ENCODE data around the gene STRN. TPM values are rescaled to one million over a fixed set of nuclear protein-coding genes. Genes with fewer than 3 reads are reported as not detected.

Gene STRN
- total RNA-seq, 4 donors from 2014 or later, result 24.8 to 38.4 (median 31.6) TPM

- Histone ChIP-seq H3K27me3 (no peaks in the 10 kb centered on the region), H3K36me3 (no peaks in the 10 kb centered on the region), H3K27ac (no peak overlapping the region), H3K4me1 (peaks cover 0 to 58% (median 11%) of the 10 kb centered on the region in 3 donors), H3K9me3 (no peaks in the 10 kb centered on the region), H3K4me3 (no peak overlapping the region)
- WGBS, 2 donors, result 87 to 89% methylated on average over 2 of the region's 2 CpGs
- intact Hi-C loops (cut with DNase I), result no loop called here
- no peak for DNase-seq
- no peak for TF ChIP-seq CTCF (IDR thresholded peaks at IDR 0.05)
- no peak for TF ChIP-seq POLR2A (IDR thresholded peaks at IDR 0.05)
These were observed 6.2 kb downstream of the STRN start for GRCh38 chr2:36960005-36960675.

DNA sequence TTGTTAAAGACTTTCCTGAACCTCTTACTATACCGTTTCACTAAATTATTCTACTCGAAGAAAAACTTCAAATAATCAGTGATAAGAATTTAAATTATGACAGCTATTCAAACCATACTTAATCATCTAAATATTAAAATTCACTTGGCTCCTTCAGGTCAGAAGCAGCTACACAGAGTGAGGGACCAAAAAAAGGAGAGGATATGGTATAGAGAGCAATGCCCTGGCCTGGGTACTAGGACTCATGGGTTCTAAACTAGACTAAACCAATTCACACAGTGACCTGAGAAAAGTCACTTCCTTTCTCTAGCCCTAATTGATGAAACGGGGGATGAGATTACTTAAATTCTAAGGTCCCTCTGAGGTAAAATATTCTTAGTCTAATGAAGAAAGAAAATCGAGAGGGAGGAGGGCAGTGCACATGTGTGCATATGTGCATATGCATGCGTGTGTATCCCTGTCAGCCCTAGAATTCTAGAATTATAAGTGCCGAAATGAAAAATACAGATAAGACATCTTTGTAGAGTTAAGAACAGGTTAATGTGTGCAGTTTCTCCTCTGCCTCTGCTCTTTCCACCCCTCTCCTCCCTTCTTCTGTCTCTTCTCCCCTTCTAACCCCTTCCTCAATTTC lies 11.2 kb downstream of the STRN start:
- Histone ChIP-seq H3K4me3 (no peak overlapping the region), H3K9me3 (no peaks in the 10 kb centered on the region), H3K4me1 (peaks cover 0 to 51% (median 0%) of the 10 kb centered on the region in 3 donors), H3K27ac (no peak overlapping the region), H3K36me3 (no peaks in the 10 kb centered on the region), H3K27me3 (no peaks in the 10 kb centered on the region)
- DNase-seq, result no peak
- 82 to 83% methylated on average over 6 of the region's 6 CpGs for WGBS, 2 donors
- TF ChIP-seq CTCF (IDR thresholded peaks at IDR 0.05) (no peak), POLR2A (IDR thresholded peaks at IDR 0.05) (no peak)
- intact Hi-C loops (cut with DNase I), result no loop called here

- no peak for TF ChIP-seq CTCF (IDR thresholded peaks at IDR 0.05)
- no peak for TF ChIP-seq POLR2A (IDR thresholded peaks at IDR 0.05)
- no peaks in the 10 kb centered on the region for H3K9me3 ChIP-seq
- H3K27me3 ChIP-seq, result no peaks in the 10 kb centered on the region
- no peaks in the 10 kb centered on the region for H3K36me3 ChIP-seq
- no peak for DNase-seq
- H3K27ac ChIP-seq, result peak overlapping the region; percentile 25 to 82 (median 74)
- H3K4me1 ChIP-seq, result peaks cover 0 to 46% (median 0%) of the 10 kb centered on the region in 3 donors
- WGBS, 2 donors, result 45 to 67% methylated on average over 3 of the region's 3 CpGs
- no peak overlapping the region for H3K4me3 ChIP-seq
- intact Hi-C loops (cut with DNase I), result no loop called here
These were observed 13.6 kb downstream of the STRN start for GRCh38 chr2:36952748-36953197.

- H3K27ac ChIP-seq, result peak overlapping the region; percentile 50 to 82 (median 74)
- H3K9me3 ChIP-seq, result no peaks in the 10 kb centered on the region
- H3K4me3 ChIP-seq, result no peak overlapping the region
- no peaks in the 10 kb centered on the region for H3K36me3 ChIP-seq
- no peak for DNase-seq
- TF ChIP-seq CTCF (IDR thresholded peaks at IDR 0.05) (no peak), POLR2A (IDR thresholded peaks at IDR 0.05) (no peak)
- no peaks in the 10 kb centered on the region for H3K27me3 ChIP-seq
- intact Hi-C loops (cut with DNase I), result no loop called here
- peaks cover 0 to 39% (median 0%) of the 10 kb centered on the region in 3 donors for H3K4me1 ChIP-seq
- 81 to 84% methylated on average over 6 to 7 of the region's 7 CpGs for WGBS, 2 donors
These were observed 14.8 kb downstream of the STRN start for GRCh38 chr2:36951574-36951973.

DNA sequence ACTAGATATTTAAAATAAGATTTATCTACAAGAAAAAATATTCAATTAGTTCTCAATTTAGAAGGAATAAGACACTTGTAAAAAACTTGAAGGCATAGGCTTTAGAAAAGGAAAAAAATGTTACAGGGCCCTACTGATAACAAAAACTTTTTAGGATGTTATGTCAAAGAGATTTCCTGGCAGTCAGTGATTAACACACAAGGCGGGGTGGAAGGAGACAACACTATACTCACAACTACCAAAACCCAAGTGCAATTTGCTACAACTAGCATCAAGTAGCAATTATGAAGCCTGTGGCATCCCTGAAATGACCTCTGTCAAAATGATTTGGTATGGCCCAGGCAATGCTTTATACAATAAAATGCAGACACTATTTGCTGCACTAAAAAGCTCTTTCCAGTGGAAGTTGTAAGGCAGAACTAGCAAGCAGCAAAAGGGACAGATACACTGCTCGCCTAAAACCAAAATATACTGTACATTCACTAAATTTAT lies 15.3 kb downstream of the STRN start:
- H3K4me3 ChIP-seq, result no peak overlapping the region
- intact Hi-C loops (cut with DNase I), result no loop called here
- TF ChIP-seq POLR2A (IDR thresholded peaks at IDR 0.05) (no peak), CTCF (IDR thresholded peaks at IDR 0.05) (no peak)

More for the DNA sequence above, 15.3 kb downstream of the STRN start:
- peak overlapping the region in 3 of 4 donors; percentile 61 to 82 (median 67) for H3K27ac ChIP-seq
- no peaks in the 10 kb centered on the region for H3K9me3 ChIP-seq
- DNase-seq, result no peak
- peaks cover 0 to 37% (median 0%) of the 10 kb centered on the region in 3 donors for H3K4me1 ChIP-seq
- 76 to 88% methylated on average over 2 of the region's 2 CpGs for whole genome bisulfite sequencing, 2 donors
- H3K27me3 ChIP-seq, result no peaks in the 10 kb centered on the region
- no peaks in the 10 kb centered on the region for H3K36me3 ChIP-seq

Measured in esophagus squamous epithelium (tissue), 5 donors.